Pulmonary artery endothelial cell (primary cell): ENCODE data around the gene KIAA0232. TPM values are rescaled to one million over a fixed set of nuclear protein-coding genes. Genes with fewer than 3 reads are reported as not detected.
"Not testable (repeated sequence)": the region's sequence is repeated elsewhere in the genome, so short reads cannot be mapped to it uniquely, and the experiment has no call there.

Source experiments
- DNase-seq: peaks from one replicate; pipeline ENCODE4 v3.0.0-alpha.2; 2011; ENCODE audit warnings: low read depth, low spot score
- total RNA-seq: library from RNA; depleted of rRNA; stranded (reverse); fragments of >200 nt; gene quantifications from 2 replicates; pipeline ENCODE4 v1.2.3, GENCODE V29; 2014

Gene KIAA0232
- total RNA-seq, 1 donor from 2014 or later: 18.8 TPM

DNA sequence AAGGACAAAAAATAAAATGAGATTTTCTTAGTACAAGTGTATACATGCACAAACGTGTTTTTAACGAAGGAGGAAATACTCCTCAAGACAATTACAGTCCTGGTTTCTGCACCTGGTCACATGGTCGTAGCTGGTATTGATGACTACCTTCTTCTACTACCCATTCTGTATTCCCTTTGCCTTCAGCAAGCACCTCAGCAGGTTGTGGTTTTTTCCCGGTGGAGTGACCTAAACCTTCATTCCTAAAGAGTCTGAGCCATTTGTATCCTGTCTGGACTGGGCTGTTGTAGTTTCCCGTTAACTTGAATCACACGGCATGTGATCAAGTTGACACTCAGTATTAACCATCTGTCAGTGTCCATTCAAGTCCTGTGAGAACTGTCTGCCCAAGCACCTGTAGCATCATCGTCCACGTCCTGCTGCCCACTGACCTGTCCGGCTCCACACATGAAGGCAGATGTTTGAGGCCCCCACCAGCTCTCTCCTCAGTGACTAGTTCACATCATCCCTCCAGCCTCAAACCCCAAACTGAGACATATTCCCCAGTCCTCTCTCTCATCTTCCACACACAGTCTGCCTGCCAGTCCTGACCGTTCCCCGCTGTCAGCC, 96.0 kb downstream of the KIAA0232 start:
- no peak for DNase-seq

DNA sequence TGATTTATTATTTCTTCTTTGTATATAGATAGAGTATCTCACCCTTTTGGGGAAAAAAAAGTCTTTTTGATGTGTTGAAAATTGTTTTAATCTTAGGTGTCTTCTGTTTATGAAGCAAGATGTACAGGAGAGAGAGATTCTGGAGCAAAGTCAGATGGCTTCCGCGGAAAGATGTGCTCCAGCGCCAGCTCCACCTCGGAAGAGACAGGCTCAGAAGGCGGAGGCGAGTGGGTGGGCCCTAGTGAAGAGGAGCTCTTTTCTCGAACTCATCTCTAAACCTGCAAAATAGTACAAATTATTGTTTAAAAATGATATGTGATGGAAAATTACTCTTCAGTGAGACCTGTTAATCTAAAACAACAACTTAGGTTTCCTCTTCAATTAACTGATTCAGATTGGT, 98.2 kb downstream of the KIAA0232 start:
- DNase-seq: no peak

DNA sequence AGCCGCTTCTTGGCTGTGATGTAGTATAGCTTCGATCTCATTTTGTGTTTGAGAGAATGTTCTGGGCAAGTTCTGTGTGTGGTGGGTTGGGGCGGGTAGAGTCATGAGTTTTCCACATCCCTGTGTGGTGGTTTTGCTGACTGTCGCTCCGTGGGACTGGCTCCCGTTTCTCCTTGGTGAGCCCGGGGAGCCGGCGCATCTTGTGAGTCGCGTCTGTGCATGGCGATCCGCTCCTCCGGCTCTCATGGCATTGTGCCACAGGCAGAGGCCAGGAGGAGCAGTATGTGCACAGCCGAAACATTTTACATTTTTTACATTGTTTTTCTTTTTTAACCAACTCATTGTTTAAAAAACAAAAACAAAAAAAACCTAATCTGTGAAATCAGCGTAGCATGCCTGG, 99.4 kb downstream of the KIAA0232 start:
- no peak for DNase-seq

DNA sequence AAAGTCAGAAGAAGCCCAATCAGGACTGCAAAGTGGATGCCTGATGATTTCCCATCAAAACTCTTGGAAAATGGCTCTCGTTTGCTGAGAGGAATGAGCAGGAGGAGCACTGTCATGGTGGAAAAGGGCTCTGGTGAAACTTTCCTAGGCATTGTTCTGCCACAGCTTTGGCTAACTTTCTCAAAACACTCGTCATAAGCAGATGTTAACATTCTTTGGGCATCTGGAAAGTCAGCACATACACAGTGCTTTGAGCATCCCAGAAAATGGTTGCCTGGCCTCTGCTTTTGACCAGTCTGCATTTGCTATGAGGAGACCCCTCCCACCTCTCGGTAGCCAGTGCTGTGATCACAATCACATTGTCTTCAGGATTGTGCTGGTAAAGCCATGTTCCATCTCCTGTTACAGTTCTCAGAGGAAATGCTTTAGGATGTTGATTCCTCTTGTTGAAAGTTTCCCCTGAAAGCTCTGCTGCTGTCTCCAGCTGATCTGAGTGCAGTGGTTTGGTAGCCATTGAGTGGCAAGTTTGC, 101.9 kb downstream of the KIAA0232 start:
- no peak for DNase-seq

DNA sequence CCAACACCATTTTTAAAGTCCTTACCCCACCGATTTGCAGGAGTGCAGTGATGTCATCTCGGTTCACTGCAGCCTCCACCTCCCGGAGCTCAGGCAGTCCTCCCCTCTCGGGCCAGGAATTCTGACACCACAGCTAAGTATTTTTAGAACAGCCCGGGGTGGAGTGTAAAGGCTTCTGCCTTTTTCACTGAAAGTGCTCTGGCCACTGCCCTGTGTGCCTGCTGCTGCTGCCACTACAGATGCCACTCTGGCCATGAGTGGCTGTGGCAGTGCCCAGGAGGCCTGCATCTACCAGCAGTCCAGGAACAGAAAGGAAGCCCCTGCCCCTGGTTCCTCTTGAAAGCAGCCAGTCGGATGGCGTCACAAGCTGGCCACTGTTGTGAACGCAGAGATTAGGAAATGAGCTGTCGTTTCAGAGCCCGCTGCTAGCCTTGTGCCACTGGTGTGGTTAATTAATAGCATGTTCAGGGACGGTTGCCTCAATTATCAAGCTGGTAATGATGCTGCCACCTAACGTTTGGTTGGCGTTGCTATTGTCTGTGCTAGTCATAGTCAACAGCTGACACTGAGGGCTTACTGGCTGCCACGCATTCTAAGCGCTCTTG, 103.5 kb downstream of the KIAA0232 start:
- no peak for DNase-seq

DNA sequence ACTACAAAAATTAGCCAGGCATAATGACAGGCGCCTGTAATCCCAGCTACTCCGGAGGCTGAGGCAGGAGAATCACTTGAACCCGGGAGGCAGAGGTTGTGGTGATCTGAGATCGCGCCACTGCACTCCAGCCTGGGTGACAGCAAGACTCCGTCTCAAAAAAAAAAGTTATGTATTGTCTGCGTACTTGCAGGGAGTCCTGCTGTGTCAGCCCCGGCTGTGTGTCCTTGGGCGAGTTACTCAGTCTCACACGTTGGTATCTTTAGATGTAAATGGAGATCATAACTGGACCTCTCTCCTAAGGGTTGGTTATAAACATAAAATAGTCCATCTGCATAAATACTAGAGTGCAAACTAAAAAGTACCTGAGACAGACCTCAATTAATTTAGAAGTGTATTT, 104.4 kb downstream of the KIAA0232 start:
- DNase-seq: no peak

DNA sequence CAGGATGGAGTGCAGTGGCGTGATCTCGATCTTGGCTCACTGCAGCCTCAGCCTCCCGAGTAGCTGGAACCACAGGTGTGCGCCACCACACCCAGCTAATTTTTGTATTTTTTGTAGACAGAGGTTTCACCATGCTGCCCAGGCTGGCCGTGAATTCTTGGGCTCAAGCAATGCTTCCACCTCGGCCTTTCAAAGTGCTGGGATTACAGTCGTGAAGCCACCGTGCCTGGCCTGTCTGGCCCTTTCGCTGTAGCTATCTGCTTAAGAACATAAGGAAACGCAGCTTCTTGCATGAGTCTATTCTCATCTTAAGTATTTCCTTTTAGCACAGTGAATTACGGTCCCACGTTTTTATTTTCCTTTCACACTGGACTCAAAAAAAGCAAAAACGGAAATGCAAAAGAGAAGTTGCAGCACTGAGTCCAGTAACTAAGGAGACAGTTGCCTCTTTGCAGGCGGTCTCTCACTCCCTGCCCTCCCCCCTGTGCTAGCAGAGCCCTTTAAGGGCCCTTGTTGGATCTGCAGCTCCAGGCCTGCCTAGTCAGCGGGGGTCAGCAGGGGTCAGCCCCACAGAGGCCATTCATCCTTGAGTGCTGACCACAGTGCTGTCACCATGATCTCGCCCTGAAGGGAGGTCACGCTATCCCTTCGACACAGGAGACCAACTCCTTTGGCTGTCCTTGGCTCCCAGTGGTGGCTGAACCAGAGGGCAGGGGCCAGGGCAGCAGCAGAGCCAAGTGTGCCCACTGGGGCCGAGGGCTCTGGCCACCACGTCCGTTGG, 105.3 kb downstream of the KIAA0232 start:
- DNase-seq: no peak

DNA sequence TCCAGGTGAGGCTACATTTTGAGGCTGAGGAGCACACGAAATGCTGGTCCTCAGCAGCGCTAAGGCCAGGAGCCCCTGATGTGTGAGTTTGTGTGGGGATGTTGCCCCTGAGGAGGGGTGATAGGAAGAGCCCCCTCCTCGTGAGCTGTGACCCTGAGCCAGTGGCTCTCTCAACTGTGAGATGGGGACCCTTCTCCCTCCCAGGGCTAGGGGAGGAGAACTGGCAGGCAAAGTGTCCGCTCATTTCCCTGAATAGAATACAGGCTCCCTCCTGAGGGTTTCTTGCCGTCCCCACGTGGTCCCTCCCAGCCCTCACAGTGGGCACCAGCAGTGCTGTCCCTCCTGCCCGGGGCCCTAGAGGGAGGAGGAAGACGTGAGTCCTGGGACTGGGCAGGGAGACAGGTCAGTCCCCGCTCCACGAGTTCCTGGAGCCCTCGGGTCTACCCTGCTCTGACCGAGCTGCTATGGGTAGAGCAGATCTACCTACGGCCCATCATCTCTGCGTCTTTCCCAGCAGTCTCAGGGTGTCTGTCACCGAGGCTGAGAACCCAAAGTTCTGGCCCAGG, 106.1 kb downstream of the KIAA0232 start:
- DNase-seq: no peak

DNA sequence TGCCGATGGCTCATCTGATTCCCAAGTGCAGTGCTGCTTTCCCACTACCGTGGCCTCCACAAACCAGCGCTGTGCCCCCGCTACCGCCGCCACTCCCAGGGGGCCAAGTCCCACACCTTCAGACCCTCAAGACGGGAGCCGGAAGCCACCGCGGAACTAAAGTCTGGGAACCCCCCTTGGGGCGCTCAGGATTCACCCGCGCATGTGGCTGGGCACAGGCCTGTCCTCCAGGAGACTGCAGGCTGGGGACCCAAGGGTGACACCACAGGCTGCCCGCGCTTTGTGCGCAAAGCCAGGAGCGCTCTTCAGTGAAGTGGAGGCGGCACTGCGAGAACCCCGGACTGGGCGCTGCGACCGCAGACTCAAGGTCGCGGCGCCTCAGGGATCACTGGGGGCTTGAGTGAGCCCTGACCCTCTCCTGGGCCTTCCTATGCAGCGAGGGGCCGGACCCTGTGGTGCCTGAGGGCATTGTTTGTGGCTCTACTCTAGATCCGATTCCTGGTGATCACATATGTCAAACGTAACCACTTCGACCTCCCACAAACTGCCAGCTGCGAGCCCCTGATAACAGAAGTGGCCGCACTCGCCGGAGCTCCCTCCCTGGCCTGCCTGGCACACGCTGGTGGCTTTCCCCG, 106.7 kb downstream of the KIAA0232 start:
- no peak for DNase-seq

DNA sequence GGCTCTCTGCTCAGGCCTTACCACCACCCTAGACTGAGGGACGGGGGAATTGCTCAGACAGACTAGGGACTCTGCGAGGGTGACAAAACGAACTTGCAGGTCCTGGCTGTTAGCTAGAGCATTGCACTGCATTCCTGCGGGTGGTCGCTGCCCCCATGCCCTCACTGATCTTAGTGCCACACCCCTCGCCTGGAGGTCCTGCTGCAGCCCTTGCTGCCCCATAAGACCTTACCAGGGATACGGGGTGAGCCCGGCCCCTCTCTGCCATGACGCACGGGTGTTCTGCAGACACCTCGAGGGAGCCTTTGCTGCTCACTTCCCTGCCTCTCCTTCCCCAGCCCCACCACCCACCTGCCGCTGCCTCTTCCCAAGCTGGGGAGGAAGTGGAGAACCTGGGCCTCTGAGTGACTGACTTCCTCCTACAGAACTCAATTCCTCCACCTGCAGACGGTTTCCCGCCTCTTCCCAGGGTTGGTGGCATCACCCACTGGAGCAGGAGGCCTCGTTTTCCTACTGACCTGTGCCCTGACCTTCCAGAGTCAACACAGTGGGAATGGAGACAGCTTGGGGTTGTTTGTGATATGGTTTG, 107.3 kb downstream of the KIAA0232 start:
- DNase-seq: no peak

DNA sequence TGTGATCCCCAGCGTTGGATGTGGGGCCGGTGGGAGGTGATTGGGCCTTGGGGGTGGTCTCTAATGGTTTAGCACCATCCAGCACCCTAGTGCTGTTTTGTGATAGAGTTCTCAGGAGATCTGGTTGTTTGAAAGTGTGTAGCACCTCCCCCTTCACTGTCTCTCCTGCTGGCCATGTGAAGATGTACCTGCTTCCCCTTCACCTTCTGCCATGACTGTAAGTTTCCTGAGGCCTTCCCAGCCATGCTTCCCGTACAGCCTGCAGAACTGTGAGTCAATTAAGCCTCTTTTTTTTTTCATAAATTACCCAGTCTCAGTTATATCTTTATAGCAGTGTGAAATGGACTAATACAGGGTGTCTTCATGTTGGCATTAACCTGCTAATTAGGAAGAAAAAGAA, 107.8 kb downstream of the KIAA0232 start:
- no peak for DNase-seq

DNA sequence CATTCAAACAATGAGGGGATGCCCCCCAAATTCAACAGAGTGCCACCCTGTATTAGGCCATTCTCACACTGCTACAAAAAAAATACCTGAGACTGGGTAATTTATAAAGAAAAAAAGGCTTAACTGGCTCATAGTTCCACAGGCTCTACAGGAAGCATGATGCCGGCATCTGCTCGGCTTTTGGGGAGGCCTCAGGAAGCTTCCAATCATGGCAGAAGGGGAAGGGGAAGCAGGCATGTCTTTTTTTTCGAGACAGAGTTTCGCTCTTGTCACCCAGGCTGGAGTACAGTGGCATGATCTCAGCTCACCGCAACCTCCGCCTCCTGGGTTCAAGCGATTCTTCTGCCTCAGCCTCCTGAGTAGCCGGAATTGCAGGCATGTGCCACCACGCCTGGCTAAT, 108.4 kb downstream of the KIAA0232 start:
- not testable (repeated sequence) for DNase-seq

DNA sequence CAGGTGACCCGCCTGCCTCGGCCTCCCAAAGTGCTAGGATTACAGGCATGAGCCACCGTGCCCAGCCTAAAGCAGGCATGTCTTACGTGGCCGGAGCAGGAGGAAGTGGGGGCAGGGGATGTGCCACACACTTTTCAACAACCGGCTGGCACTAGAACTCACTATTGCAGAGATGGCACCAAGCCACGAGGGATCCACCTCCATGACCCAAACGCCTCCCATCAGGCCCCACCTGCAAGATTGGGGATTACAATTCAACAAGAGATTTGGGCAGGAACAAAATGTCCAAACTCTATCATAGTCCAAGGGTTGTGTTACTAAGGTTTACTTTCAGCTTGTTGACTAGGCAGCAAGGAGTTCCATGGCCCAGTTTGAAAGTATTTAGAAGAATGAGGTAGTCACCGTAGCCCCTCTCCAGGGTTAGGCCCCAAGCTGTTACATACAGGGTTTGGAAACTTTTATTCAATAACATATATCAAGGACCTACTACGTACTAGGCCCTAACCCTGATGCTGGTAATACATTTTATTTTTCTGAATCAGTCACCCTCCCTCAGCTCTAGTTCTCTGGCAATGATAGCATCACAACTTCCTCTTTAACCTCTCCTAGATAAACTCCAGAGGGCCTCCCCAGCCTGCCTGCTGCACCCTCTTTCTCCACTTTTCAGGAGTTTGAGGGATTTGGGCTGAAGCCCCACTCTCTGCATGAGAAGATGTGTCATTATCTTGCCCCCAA, 109.1 kb downstream of the KIAA0232 start:
- DNase-seq: no peak

DNA sequence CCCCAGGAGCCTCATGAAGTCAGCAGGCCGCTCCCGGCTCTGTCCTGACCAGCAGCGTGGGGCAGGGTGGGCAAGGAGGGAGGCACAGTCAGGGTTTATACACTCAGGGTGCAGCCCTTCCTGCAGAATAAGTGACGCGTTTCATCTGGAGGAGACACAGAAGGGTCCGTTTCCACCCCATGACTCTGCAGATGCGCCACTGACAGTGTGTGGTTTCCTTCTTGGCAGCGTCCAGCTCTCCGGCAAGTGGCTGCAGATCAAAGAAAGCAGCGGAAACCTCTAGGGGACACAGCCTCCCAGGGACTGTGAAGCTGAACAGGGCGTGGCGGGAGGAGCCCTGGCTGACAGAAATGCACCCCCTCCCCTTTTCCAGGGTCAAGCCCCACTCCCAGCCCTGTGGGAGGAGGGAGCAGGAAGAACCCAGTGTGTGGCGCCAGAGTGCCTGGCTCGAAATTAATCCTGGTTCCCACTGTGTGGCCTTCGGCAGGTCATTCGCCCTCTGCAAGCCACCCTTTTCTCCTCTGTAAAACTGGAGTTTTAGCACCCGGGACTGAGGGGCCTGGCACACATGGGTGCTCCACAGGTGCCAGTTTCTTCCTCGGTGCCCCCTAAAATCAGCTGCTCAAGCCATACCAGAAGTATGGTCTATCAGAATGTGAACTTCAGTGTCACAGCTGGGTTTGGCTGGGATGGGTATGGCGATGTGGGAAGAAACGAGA, 109.8 kb downstream of the KIAA0232 start:
- no peak for DNase-seq

DNA sequence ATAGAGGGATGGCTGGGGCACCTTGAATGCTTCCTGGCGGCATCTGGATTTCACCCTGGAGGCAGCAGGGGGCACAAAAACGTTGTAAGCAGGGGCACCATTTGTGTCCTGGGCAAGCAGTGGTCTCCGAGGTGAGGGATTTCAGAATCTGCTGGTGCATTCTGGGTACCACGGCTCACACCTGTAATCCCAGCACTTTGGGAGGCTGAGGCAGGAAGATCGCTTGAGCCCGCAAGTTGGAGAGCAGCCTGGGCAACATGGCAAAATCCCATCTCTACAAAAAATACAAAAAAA, 110.3 kb downstream of the KIAA0232 start:
- no peak for DNase-seq

DNA sequence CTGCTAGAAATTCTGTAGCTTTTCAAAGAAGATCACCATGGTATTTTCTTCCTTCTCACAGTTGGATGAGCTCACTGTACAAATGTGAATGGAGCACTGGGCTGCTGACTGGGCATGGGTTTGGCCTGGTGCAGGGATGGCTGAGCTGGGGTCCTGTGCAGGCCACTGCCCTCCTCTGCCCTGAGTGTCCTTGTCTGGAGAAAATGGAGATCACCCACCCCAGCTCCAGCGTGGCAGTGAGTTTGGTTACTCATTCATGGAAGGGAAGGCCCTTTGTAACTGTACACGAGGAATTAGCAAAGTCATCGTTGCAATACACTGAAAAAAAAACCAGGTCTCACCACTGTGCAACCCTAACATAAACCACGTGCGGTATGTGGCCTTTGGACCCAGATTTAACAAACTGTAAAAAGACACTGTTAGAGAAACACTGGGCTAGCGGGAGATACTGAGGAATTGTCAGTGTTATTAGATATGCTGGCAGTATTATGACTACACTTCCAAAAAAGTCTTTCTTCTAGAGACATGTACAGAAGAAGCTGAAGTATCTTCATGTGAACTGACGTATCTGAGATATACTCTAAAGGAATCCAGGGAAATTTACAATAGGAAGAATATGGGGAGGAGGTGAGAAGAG, 111.0 kb downstream of the KIAA0232 start:
- DNase-seq: no peak

DNA sequence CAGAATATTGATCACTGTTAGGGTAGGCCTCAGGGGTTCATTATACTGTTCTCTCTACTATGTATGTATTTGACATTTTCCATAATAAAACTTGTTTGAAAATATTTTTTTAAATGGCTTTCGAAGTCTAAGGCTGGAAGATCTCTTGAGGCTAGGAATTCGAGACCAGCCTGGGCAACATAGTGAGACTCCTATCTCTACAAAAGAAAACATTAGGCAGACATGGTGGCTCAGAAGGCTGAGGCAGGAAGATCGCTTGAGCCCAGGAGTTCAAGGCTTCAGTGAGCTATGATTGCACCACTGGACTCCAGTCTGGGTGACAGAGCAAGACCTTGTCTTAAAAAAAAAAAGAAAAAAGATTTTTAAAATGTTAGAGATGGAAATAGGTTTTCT, 111.6 kb downstream of the KIAA0232 start:
- no peak for DNase-seq

DNA sequence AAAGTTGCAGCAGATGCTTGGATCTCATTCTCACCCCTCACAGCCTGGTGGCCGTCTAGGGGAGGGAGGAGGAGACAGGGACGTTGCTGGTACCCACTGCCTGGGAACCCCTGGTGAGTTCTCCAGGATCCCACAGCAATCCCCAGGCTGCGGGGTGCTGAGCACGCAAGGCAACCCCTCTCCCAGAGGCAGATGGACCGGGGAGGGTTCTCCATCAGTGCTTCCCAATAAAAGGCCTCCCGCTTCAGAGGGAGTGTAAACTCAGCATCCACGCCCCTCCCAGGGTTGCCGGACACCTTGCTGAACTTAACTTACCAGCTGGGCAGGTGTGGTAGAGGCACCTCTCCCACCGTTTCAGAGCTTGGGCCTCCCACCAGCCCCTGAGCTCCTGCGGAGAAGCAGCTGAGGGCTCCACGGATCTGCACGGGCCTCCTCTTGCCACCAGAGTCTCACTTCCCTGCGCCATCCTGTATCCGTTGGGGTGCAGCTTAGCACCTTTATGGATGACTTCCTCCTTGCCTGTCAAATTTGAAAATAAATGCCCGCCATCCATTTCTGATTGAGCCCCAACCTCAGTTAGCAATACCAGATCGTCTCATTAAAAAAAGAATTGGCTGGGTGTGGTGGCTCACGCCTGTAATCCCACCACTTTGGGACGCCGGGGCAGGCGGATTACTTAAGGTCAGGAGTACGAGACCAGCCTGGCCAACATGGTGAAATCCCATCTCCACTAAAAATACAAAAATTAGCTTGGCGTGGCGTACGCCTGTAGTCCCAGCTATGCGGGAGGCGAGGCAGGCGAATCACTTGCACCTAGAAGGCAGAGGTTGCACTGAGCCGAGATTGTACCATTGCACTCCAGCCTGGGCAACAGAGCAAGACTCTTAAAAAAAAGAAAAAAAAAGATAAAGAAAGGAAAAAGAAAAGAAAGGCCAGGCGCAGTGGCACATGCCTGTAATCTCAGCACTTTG, 112.3 kb downstream of the KIAA0232 start:
- DNase-seq: no peak

DNA sequence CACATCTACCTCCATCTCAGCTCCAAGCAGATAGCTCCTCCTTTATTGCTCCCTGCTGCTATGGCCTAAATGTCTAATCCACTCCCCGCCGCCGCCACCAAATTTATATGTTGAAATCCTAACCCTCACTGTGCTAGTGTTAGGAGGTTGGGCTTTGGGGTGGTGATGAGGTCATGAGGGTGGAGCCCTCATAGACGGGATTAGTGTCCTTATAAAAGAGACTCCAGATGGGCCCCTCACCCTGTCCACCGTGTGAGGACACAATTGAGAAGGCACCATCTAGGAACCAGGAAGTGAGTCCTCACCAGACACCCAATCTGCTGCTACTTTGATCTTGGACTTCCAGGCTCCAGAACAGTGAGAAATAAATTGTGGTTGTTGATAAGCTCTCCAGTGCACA, 113.5 kb downstream of the KIAA0232 start:
- DNase-seq: no peak
